Measurements from ENCODE around the gene APLP1. TPM values are rescaled to one million over a fixed set of nuclear protein-coding genes. Genes with fewer than 3 reads are reported as not detected.

APLP1 gene
- total RNA-seq, 4 donors from 2014 or later = 4.6 to 14.6 (median 8.8) TPM

GRCh38 chr19:35851213-35852028, 17.0 kb upstream of the APLP1 start:
- no peak overlapping the region for H3K4me3 ChIP-seq
- peaks cover 5 to 8% (median 7%) of the 10 kb centered on the region in 4 donors for H3K4me1 ChIP-seq
- H3K27me3 ChIP-seq = peaks cover under 1 to 96% (median 37%) of the 10 kb centered on the region in 4 donors
- H3K27ac ChIP-seq (replicated peaks in 1 of 4) = no peak overlapping the region
- DNase-seq (ENCODE audit: extremely low spot score) = no peak
- intact Hi-C loops (cut with DNase I) = loop anchor here (10.0 kb wide), 1 partner anchor 67 kb away; no protein-coding TSS in a partner anchor
- TF ChIP-seq POLR2AphosphoS5 (IDR thresholded peaks at IDR 0.05) = no peak
- no peak for TF ChIP-seq EP300 (IDR thresholded peaks at IDR 0.05)
- no peaks in the 10 kb centered on the region for H3K36me3 ChIP-seq
- no peaks in the 10 kb centered on the region for H3K9me3 ChIP-seq
- WGBS = 58% methylated on average over 22 of the region's 32 CpGs

GRCh38 chr19:35852029-35852780, 16.2 kb upstream of the APLP1 start, which contains the start of gene NPHS1:
TSS of gene NPHS1 (minus strand) at chr19:35852504. CDS start at chr19:35851837, 667 bp downstream.
- Histone ChIP-seq H3K9me3 (no peaks in the 10 kb centered on the region), H3K36me3 (no peaks in the 10 kb centered on the region), H3K4me3 (no peak within 1 kb of the TSS), H3K27me3 (peaks cover 4 to 98% (median 44%) of the 10 kb centered on the region in 4 donors), H3K4me1 (peaks cover 13 to 15% (median 14%) of the 10 kb centered on the region in 4 donors), H3K27ac (replicated peaks in 1 of 4) (no peak within 1 kb of the TSS)
- intact Hi-C loops (cut with DNase I) = loop anchor here (10.0 kb wide), 1 partner anchor 67 kb away; no protein-coding TSS in a partner anchor
- no peak for DNase-seq (ENCODE audit: extremely low spot score)
- no peak for TF ChIP-seq POLR2AphosphoS5 (IDR thresholded peaks at IDR 0.05)
- TF ChIP-seq CTCF (IDR thresholded peaks at IDR 0.05) = no peak
- TF ChIP-seq POLR2A (IDR thresholded peaks at IDR 0.05; ENCODE audit: low read depth) = no peak
- no peak for TF ChIP-seq EP300 (IDR thresholded peaks at IDR 0.05)
- 74% methylated on average over 6 of the region's 9 CpGs for WGBS

GRCh38 chr19:35853038-35853756, 15.2 kb upstream of the APLP1 start:
- no peak for DNase-seq (ENCODE audit: extremely low spot score)
- WGBS = 66% methylated on average over 8 of the region's 8 CpGs
- no peak overlapping the region for H3K4me3 ChIP-seq
- peaks cover 4 to 97% (median 42%) of the 10 kb centered on the region in 4 donors for H3K27me3 ChIP-seq
- H3K36me3 ChIP-seq = no peaks in the 10 kb centered on the region
- H3K4me1 ChIP-seq = peaks cover 14 to 17% (median 15%) of the 10 kb centered on the region in 4 donors
- H3K27ac ChIP-seq (replicated peaks in 1 of 4) = no peak overlapping the region
- H3K9me3 ChIP-seq = no peaks in the 10 kb centered on the region
- no peak for TF ChIP-seq POLR2A (IDR thresholded peaks at IDR 0.05; ENCODE audit: low read depth)
- TF ChIP-seq EP300 (IDR thresholded peaks at IDR 0.05) = no peak
- no peak for TF ChIP-seq POLR2AphosphoS5 (IDR thresholded peaks at IDR 0.05)
- TF ChIP-seq CTCF (IDR thresholded peaks at IDR 0.05) = no peak
- intact Hi-C loops (cut with DNase I) = loop anchor here (10.0 kb wide), 1 partner anchor 68 kb away; no protein-coding TSS in a partner anchor

- intact Hi-C loops (cut with DNase I) = loop anchor here (10.0 kb wide), 1 partner anchor 72 kb away; no protein-coding TSS in a partner anchor
- 3% methylated on average over 23 of the region's 42 CpGs for WGBS
- Histone ChIP-seq H3K9me3 (no peaks in the 10 kb centered on the region), H3K4me3 (peak within 1 kb of the TSS; percentile 49 to 61 (median 54)), H3K27ac (replicated peaks in 1 of 4) (no peak within 1 kb of the TSS), H3K4me1 (peaks cover 14 to 25% (median 20%) of the 10 kb centered on the region in 4 donors), H3K36me3 (no peaks in the 10 kb centered on the region), H3K27me3 (peaks cover 4 to 97% (median 40%) of the 10 kb centered on the region in 4 donors)
- no peak for TF ChIP-seq EP300 (IDR thresholded peaks at IDR 0.05)
- no peak for TF ChIP-seq POLR2AphosphoS5 (IDR thresholded peaks at IDR 0.05)
- TF ChIP-seq CTCF (IDR thresholded peaks at IDR 0.05) = no peak
- TF ChIP-seq POLR2A (IDR thresholded peaks at IDR 0.05; ENCODE audit: low read depth) = no peak
- no peak for DNase-seq (ENCODE audit: extremely low spot score)
Observed at GRCh38 chr19:35856546-35857149, 11.7 kb upstream of the APLP1 start, which contains the start of gene KIRREL2. TSS of gene KIRREL2 (plus strand) at chr19:35856911. CDS start at chr19:35857120, 209 bp downstream.
